Measurements from ENCODE around the gene NRXN3.

NRXN3 gene

DNA sequence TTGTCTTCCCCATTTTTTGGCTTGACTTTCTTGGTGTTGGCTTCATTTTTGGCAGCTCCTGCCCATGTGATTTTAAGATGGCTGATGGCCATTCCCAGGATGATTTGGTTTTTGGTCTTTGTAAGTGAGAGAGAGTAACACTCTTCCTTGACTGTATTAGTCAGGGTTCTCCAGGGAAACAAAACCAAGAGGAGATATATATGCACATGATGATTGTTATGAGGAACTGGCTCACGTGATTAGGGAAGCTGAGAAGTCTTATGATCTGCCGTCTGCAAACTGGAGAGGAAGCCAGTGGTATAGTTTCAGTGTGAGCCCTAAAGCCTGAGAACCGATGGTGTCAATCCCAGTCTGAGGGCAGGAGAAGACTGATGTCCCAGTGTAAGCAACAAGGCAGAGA, 146.6 kb downstream of the NRXN3 start:
- no peaks in the 10 kb centered on the region for H3K9me3 ChIP-seq (ENCODE audit: low read length)
- no peaks in the 10 kb centered on the region for H3K27me3 ChIP-seq (ENCODE audit: insufficient read depth, low read length)
- no peaks in the 10 kb centered on the region for H3K79me2 ChIP-seq (ENCODE audit: insufficient read depth, low read length)
- TF ChIP-seq CTCF (IDR thresholded peaks at IDR 0.05; ENCODE audit: low read length), result no peak
- no peak for TF ChIP-seq EZH2 (IDR thresholded peaks at IDR 0.05; ENCODE audit: borderline replicate concordance, low read length)
- H3F3A ChIP-seq (ENCODE audit: insufficient read depth, low read length), result no peaks in the 10 kb centered on the region
- no peak overlapping the region for H3K4me3 ChIP-seq (ENCODE audit: low read depth, low read length, poor library complexity, severe bottlenecking)
- H2AFZ ChIP-seq (ENCODE audit: low read length), result no peak overlapping the region
- no peaks in the 10 kb centered on the region for H3K9me2 ChIP-seq (ENCODE audit: low read depth, low read length)
- H3K27ac ChIP-seq (ENCODE audit: low read depth, low read length, poor library complexity, severe bottlenecking), result no peak overlapping the region
- H4K20me1 ChIP-seq (ENCODE audit: insufficient read depth, low read length), result no peaks in the 10 kb centered on the region
- H3K9ac ChIP-seq (ENCODE audit: low read length), result no peak overlapping the region
- H3K36me3 ChIP-seq (ENCODE audit: insufficient read depth, low read length), result no peaks in the 10 kb centered on the region
- no peak overlapping the region for H3K4me2 ChIP-seq (ENCODE audit: low read length)
- no peaks in the 10 kb centered on the region for H3K4me1 ChIP-seq (ENCODE audit: insufficient read depth, low read length, severe bottlenecking)

DNA sequence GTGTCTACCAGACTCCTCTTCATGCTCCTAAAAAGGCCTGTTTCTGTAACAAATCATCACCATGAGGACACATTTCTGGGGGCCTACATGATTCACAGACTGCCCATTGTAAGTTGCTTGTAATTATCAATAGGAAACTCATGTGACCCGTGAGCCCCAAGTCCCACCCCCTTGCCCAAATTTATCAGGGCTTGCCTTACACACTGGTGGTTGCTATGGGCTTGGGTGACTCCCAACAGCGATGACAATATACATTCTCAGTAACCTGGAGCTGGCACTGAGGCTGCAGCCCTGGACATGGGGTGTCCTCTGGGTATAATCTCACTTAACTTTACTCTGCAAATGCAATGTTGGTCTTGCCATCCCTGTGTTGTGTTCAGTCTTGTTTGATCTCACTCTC, 149.2 kb downstream of the NRXN3 start:
- no peak overlapping the region for H3K4me3 ChIP-seq (ENCODE audit: low read depth, low read length, poor library complexity, severe bottlenecking)
- no peaks in the 10 kb centered on the region for H3K79me2 ChIP-seq (ENCODE audit: insufficient read depth, low read length)
- TF ChIP-seq CTCF (IDR thresholded peaks at IDR 0.05; ENCODE audit: low read length) (no peak), EZH2 (IDR thresholded peaks at IDR 0.05; ENCODE audit: borderline replicate concordance, low read length) (no peak)
- H2AFZ ChIP-seq (ENCODE audit: low read length), result no peak overlapping the region
- no peak overlapping the region for H3K4me2 ChIP-seq (ENCODE audit: low read length)
- no peaks in the 10 kb centered on the region for H3K36me3 ChIP-seq (ENCODE audit: insufficient read depth, low read length)
- no peaks in the 10 kb centered on the region; the same call in 1 of the 2 replicates for H3K27me3 ChIP-seq (ENCODE audit: insufficient read depth, low read length)
- H4K20me1 ChIP-seq (ENCODE audit: insufficient read depth, low read length), result no peaks in the 10 kb centered on the region
- no peak overlapping the region for H3K27ac ChIP-seq (ENCODE audit: low read depth, low read length, poor library complexity, severe bottlenecking)
- no peaks in the 10 kb centered on the region for H3K9me2 ChIP-seq (ENCODE audit: low read depth, low read length)
- H3K9ac ChIP-seq (ENCODE audit: low read length), result no peak overlapping the region
- H3K9me3 ChIP-seq (ENCODE audit: low read length), result no peaks in the 10 kb centered on the region
- no peaks in the 10 kb centered on the region for H3K4me1 ChIP-seq (ENCODE audit: insufficient read depth, low read length, severe bottlenecking)
- no peaks in the 10 kb centered on the region for H3F3A ChIP-seq (ENCODE audit: insufficient read depth, low read length)

- no peak overlapping the region for H3K27ac ChIP-seq (ENCODE audit: low read depth, low read length, poor library complexity, severe bottlenecking)
- no peaks in the 10 kb centered on the region for H4K20me1 ChIP-seq (ENCODE audit: insufficient read depth, low read length)
- TF ChIP-seq EZH2 (IDR thresholded peaks at IDR 0.05; ENCODE audit: borderline replicate concordance, low read length) (no peak), CTCF (IDR thresholded peaks at IDR 0.05; ENCODE audit: low read length) (no peak)
- H3K9ac ChIP-seq (ENCODE audit: low read length), result no peak overlapping the region
- no peaks in the 10 kb centered on the region; the same call in 1 of the 2 replicates for H3K27me3 ChIP-seq (ENCODE audit: insufficient read depth, low read length)
- H3K36me3 ChIP-seq (ENCODE audit: insufficient read depth, low read length), result no peaks in the 10 kb centered on the region
- H3K9me2 ChIP-seq (ENCODE audit: low read depth, low read length), result no peaks in the 10 kb centered on the region
- no peak overlapping the region for H3K4me3 ChIP-seq (ENCODE audit: low read depth, low read length, poor library complexity, severe bottlenecking)
- no peaks in the 10 kb centered on the region for H3K9me3 ChIP-seq (ENCODE audit: low read length)
- no peak overlapping the region for H3K4me2 ChIP-seq (ENCODE audit: low read length)
- no peak overlapping the region for H2AFZ ChIP-seq (ENCODE audit: low read length)
- no peaks in the 10 kb centered on the region for H3K4me1 ChIP-seq (ENCODE audit: insufficient read depth, low read length, severe bottlenecking)
- no peaks in the 10 kb centered on the region for H3F3A ChIP-seq (ENCODE audit: insufficient read depth, low read length)
- H3K79me2 ChIP-seq (ENCODE audit: insufficient read depth, low read length), result no peaks in the 10 kb centered on the region
These were observed 149.9 kb downstream of the NRXN3 start for GRCh38 chr14:78319887-78320635.

Data from OCI-LY1 (cell line).